Astrocyte (in vitro differentiated cells and primary cell): Measurements from ENCODE around the gene CTAGE1. TPM values are rescaled to one million over a fixed set of nuclear protein-coding genes. Genes with fewer than 3 reads are reported as not detected.

Source experiments
- DNase-seq: peaks from one replicate; pipeline ENCODE4 v3.0.0-alpha.2; 2010; ENCODE audit warnings: low read depth
- FAIRE-seq: peaks from 2 replicates; lab custom pipeline; 2011; peaks lifted over from hg19 to GRCh38; lab: Jason Lieb, UNC
- H2AFZ ChIP-seq: 2 replicates; pipeline ENCODE4 v1.6.0; 2012; ENCODE audit warnings: low read depth, low read length, inconsistent platforms
- H3K27ac ChIP-seq: 2 replicates; pipeline ENCODE4 v1.5.1; 2011; ENCODE audit warnings: low read depth, low read length, inconsistent platforms
- H3K27me3 ChIP-seq: 2 replicates; pipeline ENCODE4 v1.6.0; 2011; ENCODE audit warnings: low read length, inconsistent platforms; ENCODE audit not compliant: insufficient read depth
- H3K36me3 ChIP-seq: 2 replicates; pipeline ENCODE4 v1.5.1; 2011; ENCODE audit warnings: low read length, inconsistent platforms; ENCODE audit not compliant: insufficient read depth
- H3K4me1 ChIP-seq: 2 replicates; pipeline ENCODE4 v1.5.1; 2011; ENCODE audit warnings: low read length, inconsistent platforms; ENCODE audit not compliant: insufficient read depth
- H3K4me2 ChIP-seq: 2 replicates; pipeline ENCODE4 v1.6.0; 2012; ENCODE audit warnings: low read length, inconsistent platforms
- H3K4me3 ChIP-seq: 2 replicates; pipeline ENCODE4 v1.5.1; 2011; ENCODE audit warnings: low read depth, mild to moderate bottlenecking, low read length, inconsistent platforms; ENCODE audit not compliant: insufficient read depth
- H3K79me2 ChIP-seq: 2 replicates; pipeline ENCODE4 v1.6.0; 2012; ENCODE audit warnings: mild to moderate bottlenecking, low read length, inconsistent platforms; ENCODE audit not compliant: insufficient read depth
- H3K9ac ChIP-seq: 2 replicates; pipeline ENCODE4 v1.6.0; 2012; ENCODE audit warnings: mild to moderate bottlenecking, low read length, inconsistent platforms
- H3K9me3 ChIP-seq: 2 replicates; pipeline ENCODE4 v1.5.1; 2012; ENCODE audit warnings: low read depth, mild to moderate bottlenecking, low read length, inconsistent platforms; ENCODE audit not compliant: insufficient read depth
- H4K20me1 ChIP-seq: 2 replicates; pipeline ENCODE4 v1.6.0; 2012; ENCODE audit warnings: low read length, inconsistent platforms; ENCODE audit not compliant: insufficient read depth
- H3K27ac Mint-ChIP-seq: one replicate; pipeline ENCODE4 v1.8.0; 2021; ENCODE audit warnings: mild to moderate bottlenecking, mixed read lengths; ENCODE audit not compliant: unreplicated experiment
- H3K27me3 Mint-ChIP-seq: one replicate; pipeline ENCODE4 v1.8.0; 2021; ENCODE audit warnings: low read depth, mixed read lengths; ENCODE audit not compliant: unreplicated experiment
- H3K36me3 Mint-ChIP-seq: one replicate; pipeline ENCODE4 v1.8.0; 2021; ENCODE audit warnings: low read depth, mixed read lengths; ENCODE audit not compliant: unreplicated experiment
- H3K4me1 Mint-ChIP-seq: one replicate; pipeline ENCODE4 v1.8.0; 2021; ENCODE audit warnings: low read depth, mixed read lengths; ENCODE audit not compliant: unreplicated experiment
- H3K4me3 Mint-ChIP-seq: one replicate; pipeline ENCODE4 v1.8.0; 2021; ENCODE audit warnings: mild to moderate bottlenecking, moderate library complexity, mixed read lengths; ENCODE audit not compliant: unreplicated experiment
- H3K9me3 Mint-ChIP-seq: one replicate; pipeline ENCODE4 v1.8.0; 2021; ENCODE audit warnings: mild to moderate bottlenecking, mixed read lengths; ENCODE audit not compliant: unreplicated experiment
- CTCF ChIP-seq: IDR thresholded peaks from 2 replicates; pipeline ENCODE4 v1.5.1; 2011; ENCODE audit warnings: low read depth, mild to moderate bottlenecking, inconsistent platforms, low read length, moderate library complexity; ENCODE audit not compliant: insufficient read depth
- EZH2 ChIP-seq: IDR thresholded peaks from 2 replicates; pipeline ENCODE4 v1.6.1; 2012; ENCODE audit warnings: mild to moderate bottlenecking, low read length, inconsistent platforms; ENCODE audit not compliant: insufficient read depth
- total RNA-seq: library from RNA; stranded (reverse); gene quantifications from 2 replicates; pipeline ENCODE4 v1.2.1, GENCODE V29; 2021

The CTAGE1 gene
- total RNA-seq, 1 donor from 2014 or later: 0.30 TPM

- Mint-ChIP-seq H3K4me1 (peaks cover 4% of the 10 kb centered on the region), H3K9me3 (peaks cover 11% of the 10 kb centered on the region)
- H3K9ac ChIP-seq: no peak overlapping the region
These were observed 32.0 kb downstream of the CTAGE1 start for GRCh38 chr18:22385718-22386117.

GRCh38 chr18:22378672-22379282 lies 38.9 kb downstream of the CTAGE1 start:
- no peaks in the 10 kb centered on the region for H3K4me1 Mint-ChIP-seq
- Histone ChIP-seq H3K9me3 (no peaks in the 10 kb centered on the region), H3K4me3 (no peak overlapping the region), H2AFZ (no peak overlapping the region), H3K9ac (no peak overlapping the region), H4K20me1 (no peaks in the 10 kb centered on the region), H3K4me1 (no peaks in the 10 kb centered on the region), H3K27me3 (no peaks in the 10 kb centered on the region), H3K36me3 (no peaks in the 10 kb centered on the region), H3K79me2 (no peaks in the 10 kb centered on the region), H3K4me2 (no peak overlapping the region), H3K27ac (no peak overlapping the region)
- FAIRE-seq: no peak
- H3K36me3 Mint-ChIP-seq: no peaks in the 10 kb centered on the region
- no peak for DNase-seq
- TF ChIP-seq EZH2: no peak
- peak; percentile 42 for TF ChIP-seq CTCF
- peaks cover 15% of the 10 kb centered on the region for H3K27me3 Mint-ChIP-seq
- H3K9me3 Mint-ChIP-seq: peaks cover 1% of the 10 kb centered on the region
- H3K27ac Mint-ChIP-seq: no peak overlapping the region
- H3K4me3 Mint-ChIP-seq: no peak overlapping the region

More at GRCh38 chr18:22385718-22386117, 32.0 kb downstream of the CTAGE1 start:
- Histone ChIP-seq H3K4me3 (no peak overlapping the region), H2AFZ (peak overlapping the region; percentile 43), H3K9me3 (no peaks in the 10 kb centered on the region), H3K36me3 (no peaks in the 10 kb centered on the region), H3K79me2 (no peaks in the 10 kb centered on the region), H4K20me1 (no peaks in the 10 kb centered on the region), H3K4me1 (peaks cover 7% of the 10 kb centered on the region), H3K27me3 (no peaks in the 10 kb centered on the region), H3K4me2 (peak overlapping the region; percentile 23), H3K27ac (peak overlapping the region; percentile 51)
- peak overlapping the region; percentile 9 for H3K27ac Mint-ChIP-seq
- FAIRE-seq (no peak), DNase-seq (peak; percentile 88)
- no peak for TF ChIP-seq CTCF
- TF ChIP-seq EZH2: no peak
- H3K36me3 Mint-ChIP-seq: no peaks in the 10 kb centered on the region
- H3K27me3 Mint-ChIP-seq: peaks cover 7% of the 10 kb centered on the region
- no peak overlapping the region for H3K4me3 Mint-ChIP-seq

DNA sequence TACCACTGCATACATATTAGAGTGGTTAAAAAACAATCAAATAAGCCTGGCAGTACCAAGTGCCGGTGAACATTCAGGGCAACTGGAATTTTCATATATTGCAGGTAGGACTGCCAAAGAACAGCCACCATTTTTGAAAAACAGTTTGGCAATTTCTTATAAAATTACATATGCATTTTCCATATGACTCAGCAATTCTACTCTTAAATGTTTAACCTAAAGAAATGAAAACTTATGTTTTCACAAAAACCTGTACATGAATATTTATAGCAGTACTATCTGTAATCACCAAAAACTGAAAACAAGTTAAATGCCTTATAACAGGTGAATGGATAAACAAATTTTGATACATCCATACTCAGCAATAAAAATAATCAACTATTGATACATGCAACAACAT lies 39.9 kb downstream of the CTAGE1 start:
- Histone ChIP-seq H3K4me2 (no peak overlapping the region), H3K36me3 (no peaks in the 10 kb centered on the region), H3K4me1 (no peaks in the 10 kb centered on the region), H3K79me2 (no peaks in the 10 kb centered on the region), H3K4me3 (no peak overlapping the region), H3K9me3 (no peaks in the 10 kb centered on the region), H3K27ac (no peak overlapping the region), H2AFZ (no peak overlapping the region), H4K20me1 (no peaks in the 10 kb centered on the region), H3K9ac (no peak overlapping the region), H3K27me3 (no peaks in the 10 kb centered on the region)
- DNase-seq (no peak), FAIRE-seq (no peak)
- no peaks in the 10 kb centered on the region for H3K36me3 Mint-ChIP-seq
- TF ChIP-seq EZH2 (no peak), CTCF (no peak)
- H3K4me3 Mint-ChIP-seq: no peak overlapping the region
- H3K27ac Mint-ChIP-seq: no peak overlapping the region
- H3K27me3 Mint-ChIP-seq: peaks cover 15% of the 10 kb centered on the region
- H3K9me3 Mint-ChIP-seq: peaks cover 1% of the 10 kb centered on the region
- H3K4me1 Mint-ChIP-seq: no peaks in the 10 kb centered on the region
